Psoas muscle (tissue), 8 donors: ENCODE measurements around the gene CHFR. TPM values are rescaled to one million over a fixed set of nuclear protein-coding genes. Genes with fewer than 3 reads are reported as not detected.
"Not testable (repeated sequence)": the region's sequence is repeated elsewhere in the genome, so short reads cannot be mapped to it uniquely, and the experiment has no call there.

Experiments
- ATAC-seq, 4 donors: fragments of 200-7000 bp; cut with Tn5 transposase; one replicate each; pipeline ENCODE4 v1.9.1; 2020; ENCODE audit warnings: moderate library complexity in 3 of 4, mild to moderate bottlenecking in 2 of 4
- DNase-seq, 2 donors: peaks; one replicate each; pipeline ENCODE4 v3.0.0-alpha.2; 2020
- H3K27ac ChIP-seq: fragments of 200-600 bp; one replicate; pipeline ENCODE4 v1.8.0; 2022
- H3K27me3 ChIP-seq, 3 donors: fragments of 200-600 bp in 1 of 3; one replicate each; pipeline versions ENCODE4 v1.6.1 to v1.8.0; 2013 to 2022; ENCODE audit warnings: low read length in 2 of 3, mild to moderate bottlenecking in 2 of 3, moderate library complexity in 1 of 3; ENCODE audit not compliant: insufficient read depth in 3 of 3
- H3K36me3 ChIP-seq, 2 donors: fragments of 200-600 bp in 1 of 2; one replicate each; pipeline versions ENCODE4 v1.6.1 to v1.8.0; 2013 to 2022; ENCODE audit warnings: low read depth in 1 of 2, mild to moderate bottlenecking in 1 of 2, moderate library complexity in 1 of 2; ENCODE audit not compliant: insufficient read depth in 1 of 2
- H3K4me1 ChIP-seq: fragments of 200-600 bp; one replicate; pipeline ENCODE4 v1.8.0; 2022
- H3K4me3 ChIP-seq: fragments of 200-600 bp; one replicate; pipeline ENCODE4 v1.8.0; 2022; ENCODE audit warnings: mild to moderate bottlenecking
- H3K9me3 ChIP-seq: fragments of 200-600 bp; one replicate; pipeline ENCODE4 v1.8.0; 2022
- WGBS, 3 donors: extraction: QIAGEN DNeasy Blood & Tissue Kit; methylation state at CpG; one replicate each; pipeline versions ENCODE4 v1.1.6 to v1.1.7; 2013; 5-methylcytosine and 5-hydroxymethylcytosine counted together
- intact Hi-C, 2 donors: fragments of 100-400 bp; cut with DNase I; formaldehyde crosslinking; loops; one replicate each; pipeline versions ENCODE4 v1.11.0 to v1.14.2; 2022
- polyA plus RNA-seq, 3 donors: library from polyadenylated mRNA; stranded (reverse); fragments of 200-250 nt; gene quantifications; one replicate each; pipeline ENCODE4 v1.2.3, GENCODE V29; 2013
- total RNA-seq, 4 donors: library from RNA; stranded (reverse); fragmentation: NEBNext Ultra II Directional in 2 of 4; extraction: Animal tissue kit (Norgen Biotek cat#: 25700) in 2 of 4; gene quantifications; one replicate each; pipeline versions ENCODE4 v1.2.1 to v1.2.4, GENCODE V29; 2021 to 2023
- TF ChIP-seq, protein P1 (sequence below): fragments of 200-600 bp; IDR thresholded peaks from one replicate; pipeline ENCODE4 v1.8.0; 2022; ENCODE audit warnings: antibody characterized with exemption
- donor health status: healthy with polysubstance abuse.
- donor health status: DM: no; HTN: no; CAD: no; lungs with moderate emphysema.
- donor health status: Bipolar disorder and iron deficiency.
- donor health status: healthy.
- donor health status: DM: yes; HTN: yes; CAD: no.
- donor health status: DM: no; HTN: no; CAD: no.
- donor health status: DM: no; HTN: no; CAD: no.
- donor health status: DM: yes; HTN: yes; CAD: no.

CHFR gene
- total and polyA plus RNA-seq, 7 donors: 7.0 to 15.0 (median 9.8) TPM

DNA sequence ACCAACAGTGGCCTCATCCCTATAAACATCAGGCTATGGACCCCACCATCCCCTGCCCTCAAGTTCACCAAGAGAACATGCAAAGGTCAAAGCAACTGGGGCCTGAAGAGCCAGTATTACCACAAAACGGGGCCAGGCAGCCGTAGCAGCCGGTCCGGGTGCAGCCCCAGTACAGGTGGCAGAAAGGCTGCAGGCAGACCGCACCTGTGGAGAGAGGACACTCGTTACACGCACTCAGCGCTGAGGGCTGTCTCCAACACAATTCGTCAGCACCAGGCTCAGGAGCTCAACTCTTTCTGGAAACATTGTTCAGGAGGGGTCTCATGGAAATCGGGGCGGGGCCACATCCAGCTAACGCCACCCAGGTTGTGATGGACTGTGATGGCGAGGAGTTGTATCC, 38.9 kb downstream of the CHFR start:
- H3K4me1 ChIP-seq: no peaks in the 10 kb centered on the region
- WGBS, 3 donors: 93 to 96% (median 94%) methylated on average over 13 of the region's 13 CpGs
- H3K4me3 ChIP-seq: no peak overlapping the region
- no peak for DNase-seq
- no peak overlapping the region for H3K27ac ChIP-seq
- H3K27me3 ChIP-seq: no peaks in the 10 kb centered on the region
- peaks cover 0 to 88% of the 10 kb centered on the region in 2 donors for H3K36me3 ChIP-seq
- no peak for ATAC-seq
- TF ChIP-seq, protein P1, sequence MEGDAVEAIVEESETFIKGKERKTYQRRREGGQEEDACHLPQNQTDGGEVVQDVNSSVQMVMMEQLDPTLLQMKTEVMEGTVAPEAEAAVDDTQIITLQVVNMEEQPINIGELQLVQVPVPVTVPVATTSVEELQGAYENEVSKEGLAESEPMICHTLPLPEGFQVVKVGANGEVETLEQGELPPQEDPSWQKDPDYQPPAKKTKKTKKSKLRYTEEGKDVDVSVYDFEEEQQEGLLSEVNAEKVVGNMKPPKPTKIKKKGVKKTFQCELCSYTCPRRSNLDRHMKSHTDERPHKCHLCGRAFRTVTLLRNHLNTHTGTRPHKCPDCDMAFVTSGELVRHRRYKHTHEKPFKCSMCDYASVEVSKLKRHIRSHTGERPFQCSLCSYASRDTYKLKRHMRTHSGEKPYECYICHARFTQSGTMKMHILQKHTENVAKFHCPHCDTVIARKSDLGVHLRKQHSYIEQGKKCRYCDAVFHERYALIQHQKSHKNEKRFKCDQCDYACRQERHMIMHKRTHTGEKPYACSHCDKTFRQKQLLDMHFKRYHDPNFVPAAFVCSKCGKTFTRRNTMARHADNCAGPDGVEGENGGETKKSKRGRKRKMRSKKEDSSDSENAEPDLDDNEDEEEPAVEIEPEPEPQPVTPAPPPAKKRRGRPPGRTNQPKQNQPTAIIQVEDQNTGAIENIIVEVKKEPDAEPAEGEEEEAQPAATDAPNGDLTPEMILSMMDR: no peak
- H3K9me3 ChIP-seq: no peaks in the 10 kb centered on the region
- intact Hi-C loops: no loop called here

DNA sequence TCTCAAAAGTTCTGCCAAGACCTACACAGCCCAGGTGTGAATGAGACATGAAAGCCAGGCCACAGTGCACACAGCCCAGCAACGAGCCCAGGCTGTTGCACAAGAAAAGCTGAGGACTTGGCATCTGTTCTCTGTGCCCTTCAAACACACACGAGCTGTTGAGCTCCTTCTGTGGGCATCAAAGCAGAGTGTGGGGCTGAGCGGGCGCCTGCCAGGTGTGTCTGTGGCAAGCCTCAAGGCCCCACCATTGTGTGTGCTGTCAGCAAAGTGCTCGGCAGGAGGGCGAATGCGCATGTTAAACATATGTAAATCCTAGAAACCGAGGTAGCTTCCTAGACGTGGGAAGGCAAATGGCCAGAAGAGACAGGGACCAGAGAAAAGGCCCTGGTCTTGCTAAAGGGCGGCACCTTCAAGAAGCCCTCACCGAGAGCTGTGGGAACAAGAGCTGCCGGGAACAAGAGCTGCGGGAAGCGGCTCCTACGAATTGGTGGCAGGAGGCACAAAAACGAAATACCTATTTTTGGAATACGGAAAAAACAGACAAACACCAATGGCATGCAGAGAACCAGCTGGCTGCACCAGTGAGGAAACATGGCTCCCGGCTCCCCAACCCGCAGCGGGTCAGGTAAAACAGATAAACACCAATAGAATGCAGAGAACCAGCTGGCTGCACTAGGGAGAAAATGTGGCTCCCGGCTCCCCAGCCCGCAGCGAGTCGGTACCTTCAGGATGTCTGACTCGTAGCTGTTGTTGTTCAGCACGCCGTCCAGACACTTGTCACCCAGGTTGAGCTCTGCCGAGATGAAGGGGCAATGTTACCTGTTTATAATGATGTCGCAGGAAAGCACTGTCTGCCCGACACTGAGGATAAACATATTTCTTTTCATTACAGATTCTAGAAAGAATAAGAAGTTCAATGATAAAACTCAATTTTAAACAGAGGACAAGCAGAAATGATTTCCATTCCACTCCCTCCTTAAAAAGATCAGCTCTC, 39.7 kb downstream of the CHFR start:
- intact Hi-C loops: no loop called here
- 79 to 81% (median 81%) methylated on average over 30 of the region's 30 CpGs for WGBS, 3 donors
- no peak for ATAC-seq

DNA sequence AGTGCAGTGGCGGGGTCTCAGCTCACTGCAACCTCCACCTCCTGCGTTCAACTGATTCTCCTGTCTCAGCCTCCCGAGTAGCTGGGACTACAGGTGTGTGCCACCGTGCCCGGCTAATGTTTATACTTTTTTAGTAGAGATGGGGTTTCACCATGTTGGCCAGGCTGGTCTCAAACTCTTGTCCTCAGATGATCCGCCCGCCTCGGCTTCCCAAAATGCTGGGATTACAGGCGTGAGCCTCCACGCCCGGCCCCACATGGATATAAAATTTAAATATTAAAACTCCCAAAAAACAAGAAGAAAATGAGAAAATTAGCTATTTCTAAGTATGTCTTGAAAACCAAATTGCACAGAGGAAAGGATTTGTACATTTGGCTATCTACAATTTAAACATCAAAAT, 42.7 kb downstream of the CHFR start:
- H3K9me3 ChIP-seq, H3K4me1 ChIP-seq, H3K4me3 ChIP-seq, DNase-seq, ATAC-seq, H3K27ac ChIP-seq, H3K27me3 ChIP-seq, intact Hi-C loops: not testable (repeated sequence)
- H3K36me3 ChIP-seq: peaks cover 0 to 88% of the 10 kb centered on the region in 2 donors
- 93 to 99% (median 93%) methylated on average over 11 of the region's 11 CpGs for WGBS, 3 donors

More for the DNA sequence above, 39.7 kb downstream of the CHFR start:
- H3K9me3 ChIP-seq: no peaks in the 10 kb centered on the region
- DNase-seq: no peak
- H3K4me1 ChIP-seq: no peaks in the 10 kb centered on the region
- no peaks in the 10 kb centered on the region for H3K27me3 ChIP-seq
- H3K4me3 ChIP-seq: no peak overlapping the region
- no peak overlapping the region for H3K27ac ChIP-seq
- peaks cover 0 to 88% of the 10 kb centered on the region in 2 donors for H3K36me3 ChIP-seq
- TF ChIP-seq, protein P1: no peak

DNA sequence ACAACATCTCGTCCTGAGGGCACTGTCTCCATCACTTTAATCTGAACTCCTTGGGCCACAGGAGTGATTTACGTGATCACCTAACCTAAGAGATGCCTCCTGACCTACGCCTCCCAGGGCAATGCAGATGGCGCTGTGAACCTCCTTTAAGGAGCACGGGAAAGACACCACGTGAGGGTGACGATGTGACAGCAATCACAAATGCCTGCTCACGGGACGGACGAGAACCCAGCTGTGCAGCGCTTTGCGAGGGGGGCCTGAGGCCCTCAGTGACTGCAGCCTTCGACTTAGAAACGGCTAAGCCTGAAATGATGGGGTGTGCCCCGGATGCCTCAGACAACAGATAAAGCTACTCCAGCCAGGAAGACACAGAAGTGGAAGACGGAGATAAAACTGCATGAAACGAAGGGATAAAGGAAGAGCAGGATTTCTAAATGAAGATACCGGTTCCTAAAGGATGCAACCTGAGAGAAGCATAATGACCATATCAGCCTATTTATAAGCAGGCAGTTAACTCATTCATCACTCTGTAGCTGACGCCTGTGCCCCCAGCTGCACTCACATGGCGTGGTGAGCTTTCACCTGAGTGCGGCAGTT, 44.9 kb downstream of the CHFR start:
- Histone ChIP-seq H3K27me3 (no peaks in the 10 kb centered on the region), H3K4me1 (no peaks in the 10 kb centered on the region), H3K9me3 (no peaks in the 10 kb centered on the region), H3K27ac (no peak overlapping the region), H3K4me3 (no peak overlapping the region), H3K36me3 (peaks cover 0 to 69% of the 10 kb centered on the region in 2 donors)
- no peak for ATAC-seq
- TF ChIP-seq, protein P1: no peak
- 75 to 81% (median 79%) methylated on average over 21 of the region's 21 CpGs for whole genome bisulfite sequencing, 3 donors
- no peak for DNase-seq
- intact Hi-C loops: no loop called here

DNA sequence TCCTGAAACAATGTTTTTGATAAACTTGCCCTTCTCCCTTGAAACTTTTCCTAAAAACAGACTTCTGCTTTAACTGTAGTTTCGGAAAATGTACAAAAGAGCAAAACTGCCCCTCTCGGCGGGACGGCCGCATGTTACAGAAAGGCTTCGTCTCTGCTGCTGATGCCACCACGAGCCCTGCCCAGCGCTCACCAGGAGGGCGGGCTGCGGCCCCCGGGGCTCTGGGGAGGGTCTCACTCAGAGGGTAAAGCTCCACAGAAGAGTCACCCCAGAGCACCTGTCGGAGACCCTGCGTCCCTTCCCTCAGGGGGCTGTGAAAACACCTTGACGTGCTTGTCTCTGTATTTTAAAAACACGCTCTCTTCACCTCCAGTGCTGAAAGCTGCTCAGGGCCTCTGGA, 46.3 kb downstream of the CHFR start:
- WGBS, 3 donors: 95 to 97% (median 95%) methylated on average over 15 of the region's 15 CpGs
- intact Hi-C loops: no loop called here

More for the DNA sequence above, 46.3 kb downstream of the CHFR start:
- Histone ChIP-seq H3K36me3 (peaks cover 0 to 57% of the 10 kb centered on the region in 2 donors), H3K27ac (no peak overlapping the region), H3K9me3 (no peaks in the 10 kb centered on the region), H3K4me1 (no peaks in the 10 kb centered on the region), H3K4me3 (no peak overlapping the region), H3K27me3 (no peaks in the 10 kb centered on the region)
- DNase-seq (no peak), ATAC-seq (no peak)
- TF ChIP-seq, protein P1: no peak
